Neuronal stem cell (in vitro differentiated cells): ENCODE results near the gene TAS2R60.
"Not testable (repeated sequence)": the region's sequence is repeated elsewhere in the genome, so short reads cannot be mapped to it uniquely, and the experiment has no call there.

Experiments
- DNase-seq: peaks from one replicate; pipeline ENCODE4 v3.0.0-alpha.2; 2013; ENCODE audit warnings: low spot score
- H2AFZ ChIP-seq: one replicate; pipeline ENCODE4 v1.6.1; 2013; ENCODE audit warnings: mild to moderate bottlenecking, low read length, inconsistent platforms
- H2AK5ac ChIP-seq: 2 replicates; pipeline ENCODE4 v1.6.1; 2013; ENCODE audit warnings: low read depth, mild to moderate bottlenecking, inconsistent platforms, low read length, moderate library complexity, mixed read lengths
- H2BK120ac ChIP-seq: 2 replicates; pipeline ENCODE4 v1.6.1; 2013; ENCODE audit warnings: low read depth, mild to moderate bottlenecking, inconsistent platforms, low read length, moderate library complexity, mixed read lengths
- H2BK12ac ChIP-seq: one replicate; pipeline ENCODE4 v1.6.1; 2013; ENCODE audit warnings: low read length, inconsistent platforms
- H2BK15ac ChIP-seq: 2 replicates; pipeline ENCODE4 v1.6.1; 2013; ENCODE audit warnings: mild to moderate bottlenecking, low read length, inconsistent platforms, mixed read lengths
- H2BK5ac ChIP-seq: one replicate; pipeline ENCODE4 v1.6.1; 2013; ENCODE audit warnings: inconsistent platforms, mild to moderate bottlenecking, low read length, moderate library complexity
- H3K14ac ChIP-seq: one replicate; pipeline ENCODE4 v1.6.1; 2013; ENCODE audit warnings: low read length, inconsistent platforms
- H3K18ac ChIP-seq: 2 replicates; pipeline ENCODE4 v1.6.1; 2013; ENCODE audit warnings: low read length, inconsistent platforms
- H3K23ac ChIP-seq: 2 replicates; pipeline ENCODE4 v1.6.1; 2013; ENCODE audit warnings: low read depth, mild to moderate bottlenecking, mixed read lengths, low read length, inconsistent platforms; ENCODE audit not compliant: poor library complexity
- H3K27ac ChIP-seq: replicated peaks from 3 replicates; pipeline ENCODE4 v1.5.1; 2013; ENCODE audit warnings: low read length, inconsistent platforms
- H3K27me3 ChIP-seq, 3 experiments: 2 replicates each; pipeline ENCODE4 v1.6.1; 2013; ENCODE audit warnings: low read length in 3 of 3, mild to moderate bottlenecking in 2 of 3, inconsistent platforms in 1 of 3, low read depth in 1 of 3, mixed read lengths in 1 of 3, moderate library complexity in 1 of 3; ENCODE audit not compliant: control insufficient read depth in 3 of 3, insufficient read depth in 3 of 3
- H3K36me3 ChIP-seq, 2 donors: replicated peaks in 1 of 2; 2 replicates each; pipeline ENCODE4 v1.6.1; 2013; ENCODE audit warnings: low read length in 2 of 2; ENCODE audit not compliant: control insufficient read depth in 2 of 2, insufficient read depth in 2 of 2
- H3K4ac ChIP-seq: 2 replicates; pipeline ENCODE4 v1.6.1; 2013; ENCODE audit warnings: inconsistent platforms, mild to moderate bottlenecking, low read length, moderate library complexity
- H3K4me1 ChIP-seq, 2 donors: 1 replicate in 1 of 2; 2 replicates in 1 of 2; pipeline ENCODE4 v1.6.1; 2013; ENCODE audit warnings: low read length in 2 of 2, low read depth in 1 of 2; ENCODE audit not compliant: control insufficient read depth in 2 of 2, insufficient read depth in 1 of 2
- H3K4me2 ChIP-seq: one replicate; pipeline ENCODE4 v1.6.1; 2013; ENCODE audit warnings: mild to moderate bottlenecking, low read length, inconsistent platforms; ENCODE audit not compliant: insufficient read depth, poor library complexity, severe bottlenecking
- H3K4me3 ChIP-seq, 2 donors: 2 replicates each; pipeline ENCODE4 v1.5.1; 2013; ENCODE audit warnings: low read length in 2 of 2, mild to moderate bottlenecking in 2 of 2, inconsistent platforms in 1 of 2, moderate library complexity in 1 of 2
- H3K79me1 ChIP-seq: one replicate; pipeline ENCODE4 v1.6.1; 2013; ENCODE audit warnings: low read depth, mild to moderate bottlenecking, inconsistent platforms, low read length, moderate library complexity
- H3K9ac ChIP-seq: one replicate; pipeline ENCODE4 v1.6.1; 2013; ENCODE audit warnings: mild to moderate bottlenecking, low read depth, low read length, inconsistent platforms; ENCODE audit not compliant: poor library complexity
- H3K9me3 ChIP-seq, 2 donors: replicated peaks in 1 of 2; 2 replicates each; pipeline versions ENCODE3 to v1.6.1; 2013; ENCODE audit warnings: low read length in 2 of 2, mild to moderate bottlenecking in 2 of 2, inconsistent platforms in 1 of 2, low read depth in 1 of 2, mixed read lengths in 1 of 2, moderate library complexity in 1 of 2; ENCODE audit not compliant: control insufficient read depth in 2 of 2, insufficient read depth in 1 of 2
- H4K8ac ChIP-seq: one replicate; pipeline ENCODE4 v1.6.1; 2013; ENCODE audit warnings: low read depth, mild to moderate bottlenecking, inconsistent platforms, low read length, moderate library complexity
- H4K91ac ChIP-seq: one replicate; pipeline ENCODE4 v1.6.1; 2013; ENCODE audit warnings: low read length, low read depth, mild to moderate bottlenecking, inconsistent platforms; ENCODE audit not compliant: poor library complexity
- WGBS, 2 donors: extraction: QIAGEN DNeasy Blood & Tissue Kit; methylation state at CpG; one replicate each; pipeline ENCODE4 v1.1.7; 2013; ENCODE audit warnings: missing lambda C conversion rate in 2 of 2, mixed read lengths in 1 of 2; ENCODE audit not compliant: insufficient read length in 2 of 2, insufficient replicate concordance in 1 of 2; ENCODE audit errors: extremely low coverage in 2 of 2; 5-methylcytosine and 5-hydroxymethylcytosine counted together

TAS2R60 gene

GRCh38 chr7:143420624-143421023 is 22.6 kb upstream of the TAS2R60 start:
- H2BK120ac ChIP-seq, H3K4me2 ChIP-seq, H2AK5ac ChIP-seq, H2AFZ ChIP-seq, H3K27ac ChIP-seq, H3K9ac ChIP-seq, DNase-seq, H3K4me1 ChIP-seq, H3K36me3 ChIP-seq, H2BK15ac ChIP-seq, H2BK5ac ChIP-seq, H3K4me3 ChIP-seq, H2BK12ac ChIP-seq, H3K14ac ChIP-seq, H3K4ac ChIP-seq, H3K23ac ChIP-seq, H4K91ac ChIP-seq, H4K8ac ChIP-seq, H3K18ac ChIP-seq, H3K27me3 ChIP-seq, H3K9me3 ChIP-seq, H3K79me1 ChIP-seq: not testable (repeated sequence)
- no CpG with 5 or more reads among the region's 3 CpGs for WGBS, 2 donors

GRCh38 chr7:143422033-143422432 is 21.2 kb upstream of the TAS2R60 start:
- Histone ChIP-seq H3K4me1 (no peaks in the 10 kb centered on the region), H2AFZ (no peak overlapping the region), H2AK5ac (no peak overlapping the region), H3K27ac (no peak overlapping the region), H3K14ac (no peak overlapping the region), H3K9ac (no peak overlapping the region), H3K9me3 (no peaks in the 10 kb centered on the region), H3K4ac (no peak overlapping the region), H2BK5ac (no peak overlapping the region), H3K79me1 (no peaks in the 10 kb centered on the region), H4K91ac (no peak overlapping the region), H3K27me3 (peaks cover 0 to 6% (median 0%) of the 10 kb centered on the region in 3 experiments), H3K23ac (no peak overlapping the region), H2BK12ac (no peak overlapping the region), H3K4me3 (no peak overlapping the region), H3K36me3 (no peaks in the 10 kb centered on the region), H3K18ac (no peak overlapping the region), H2BK120ac (no peak overlapping the region), H4K8ac (no peak overlapping the region), H3K4me2 (no peak overlapping the region), H2BK15ac (no peak overlapping the region)
- WGBS, 2 donors: no CpG with 5 or more reads among the region's 3 CpGs
- DNase-seq: no peak

GRCh38 chr7:143424476-143424875 is 18.8 kb upstream of the TAS2R60 start:
- WGBS, 2 donors: no CpG with 5 or more reads among the region's 34 CpGs

GRCh38 chr7:143426479-143427142 is 16.6 kb upstream of the TAS2R60 start:
- no peak overlapping the region for H4K8ac ChIP-seq
- H3K23ac ChIP-seq: no peak overlapping the region
- H4K91ac ChIP-seq: no peak overlapping the region
- no peak for DNase-seq
- no peaks in the 10 kb centered on the region for H3K27me3 ChIP-seq
- no CpG with 5 or more reads among the region's 2 CpGs for WGBS, 2 donors
- H3K9me3 ChIP-seq: no peaks in the 10 kb centered on the region
- H3K36me3 ChIP-seq: no peaks in the 10 kb centered on the region
- no peak overlapping the region for H3K4me3 ChIP-seq
- no peak overlapping the region for H3K4ac ChIP-seq
- no peaks in the 10 kb centered on the region for H3K4me1 ChIP-seq
- no peak overlapping the region for H3K27ac ChIP-seq
- no peak overlapping the region for H2BK12ac ChIP-seq
- no peak overlapping the region for H3K4me2 ChIP-seq
- no peak overlapping the region for H2BK5ac ChIP-seq
- H3K79me1 ChIP-seq: no peaks in the 10 kb centered on the region
- H2AFZ ChIP-seq: no peak overlapping the region
- no peak overlapping the region for H2AK5ac ChIP-seq
- no peak overlapping the region for H3K18ac ChIP-seq
- no peak overlapping the region for H2BK120ac ChIP-seq
- no peak overlapping the region for H2BK15ac ChIP-seq
- H3K9ac ChIP-seq: no peak overlapping the region
- no peak overlapping the region for H3K14ac ChIP-seq

More at GRCh38 chr7:143424476-143424875, 18.8 kb upstream of the TAS2R60 start:
- not testable (repeated sequence) for H2AFZ ChIP-seq, H3K79me1 ChIP-seq, H2BK12ac ChIP-seq, H3K27ac ChIP-seq, H3K27me3 ChIP-seq, H3K14ac ChIP-seq, H4K91ac ChIP-seq, H3K4me3 ChIP-seq, H3K9ac ChIP-seq, H3K36me3 ChIP-seq, H3K23ac ChIP-seq, H2AK5ac ChIP-seq, H4K8ac ChIP-seq, DNase-seq, H2BK15ac ChIP-seq, H3K9me3 ChIP-seq, H3K18ac ChIP-seq, H3K4ac ChIP-seq, H3K4me2 ChIP-seq, H3K4me1 ChIP-seq, H2BK120ac ChIP-seq, H2BK5ac ChIP-seq
